GM23338 (cell line): ENCODE measurements around the gene CCR7. TPM values are rescaled to one million over a fixed set of nuclear protein-coding genes. Genes with fewer than 3 reads are reported as not detected.

Experiments
- ATAC-seq: fragments of 200-7000 bp; cut with Tn5 transposase; 3 replicates; pipeline ENCODE4 v1.9.1; 2020
- DNase-seq: peaks from one replicate; pipeline ENCODE4 v3.0.0-alpha.2; 2015; ENCODE audit warnings: low spot score
- H2AFZ ChIP-seq: fragments of 200-600 bp; sonication (generic); 2 replicates; pipeline ENCODE4 v1.8.0; 2016; ENCODE audit warnings: antibody characterized with exemption, mild to moderate bottlenecking, moderate library complexity
- H3F3A ChIP-seq: fragments of 200-600 bp; sonication (generic); replicated peaks from 2 replicates; pipeline ENCODE4 v1.8.0; 2017; ENCODE audit warnings: antibody characterized with exemption, mixed run types, low read depth
- H3K27ac ChIP-seq: fragments of 200-600 bp; sonication (generic); 2 replicates; pipeline ENCODE4 v1.6.1; 2016; ENCODE audit warnings: low read depth
- H3K27me3 ChIP-seq: fragments of 200-600 bp; sonication (generic); 2 replicates; pipeline ENCODE4 v1.8.0; 2016; ENCODE audit warnings: mild to moderate bottlenecking, mixed run types, moderate library complexity; ENCODE audit not compliant: insufficient read depth
- H3K36me3 ChIP-seq: fragments of 200-600 bp; sonication (generic); 2 replicates; pipeline ENCODE4 v1.8.0; 2016; ENCODE audit warnings: mild to moderate bottlenecking; ENCODE audit not compliant: insufficient read depth
- H3K4me1 ChIP-seq: fragments of 200-600 bp; sonication (generic); 2 replicates; pipeline ENCODE4 v1.8.0; 2016; ENCODE audit warnings: mild to moderate bottlenecking, moderate library complexity; ENCODE audit not compliant: insufficient read depth
- H3K4me2 ChIP-seq: fragments of 200-600 bp; sonication (generic); 2 replicates; pipeline ENCODE4 v1.7.1; 2017; ENCODE audit warnings: mixed run types
- H3K4me3 ChIP-seq: fragments of 200-600 bp; sonication (generic); 2 replicates; pipeline ENCODE4 v1.6.1; 2016; ENCODE audit warnings: mixed run types
- H3K79me2 ChIP-seq: fragments of 200-600 bp; sonication (generic); replicated peaks from 2 replicates; pipeline ENCODE4 v1.8.0; 2017; ENCODE audit warnings: mild to moderate bottlenecking; ENCODE audit not compliant: insufficient read depth
- H3K9me2 ChIP-seq: fragments of 200-600 bp; sonication (generic); 2 replicates; pipeline ENCODE4 v1.8.0; 2017; ENCODE audit not compliant: insufficient read depth
- H4K20me1 ChIP-seq: fragments of 200-600 bp; sonication (generic); replicated peaks from 2 replicates; pipeline ENCODE4 v1.8.0; 2017; ENCODE audit warnings: mild to moderate bottlenecking; ENCODE audit not compliant: insufficient read depth
- H3K27ac Mint-ChIP-seq: 2 replicates; pipeline ENCODE4 v1.8.0; 2020; ENCODE audit warnings: inconsistent platforms, mild to moderate bottlenecking, moderate library complexity, mixed read lengths
- H3K27me3 Mint-ChIP-seq: 3 replicates; pipeline ENCODE4 v1.8.0; 2022; ENCODE audit warnings: low read depth, mild to moderate bottlenecking, moderate library complexity, mixed read lengths, inconsistent platforms; ENCODE audit not compliant: insufficient read depth, poor library complexity
- H3K36me3 Mint-ChIP-seq: 3 replicates; pipeline ENCODE4 v1.8.0; 2021; ENCODE audit warnings: low read depth, mild to moderate bottlenecking, inconsistent platforms, moderate library complexity, mixed read lengths
- H3K4me1 Mint-ChIP-seq: 3 replicates; pipeline ENCODE4 v1.8.0; 2020; ENCODE audit warnings: mild to moderate bottlenecking, inconsistent platforms, mixed read lengths
- H3K4me3 Mint-ChIP-seq: 3 replicates; pipeline ENCODE4 v1.8.0; 2021; ENCODE audit warnings: moderate library complexity, mild to moderate bottlenecking, inconsistent platforms, mixed read lengths
- H3K9me3 Mint-ChIP-seq: 3 replicates; pipeline ENCODE4 v1.8.0; 2020; ENCODE audit warnings: moderate library complexity, mild to moderate bottlenecking, inconsistent platforms, mixed read lengths
- EZH2phosphoT487 ChIP-seq: fragments of 200-600 bp; sonication (generic); IDR thresholded peaks from one replicate; pipeline ENCODE4 v1.8.1; 2018; ENCODE audit warnings: antibody characterized with exemption; ENCODE audit not compliant: unreplicated experiment
- JUNB ChIP-seq: IDR thresholded peaks from one replicate; pipeline ENCODE4 v1.6.1; 2016; ENCODE audit warnings: antibody characterized with exemption; ENCODE audit not compliant: unreplicated experiment
- ZNF331 ChIP-seq: fragments of 250-450 bp; sonication (Bioruptor Pico); IDR thresholded peaks from 2 replicates; pipeline ENCODE4 v1.5.0; 2020; ENCODE audit warnings: low read depth, mild to moderate bottlenecking, moderate library complexity
- polyA plus RNA-seq: library from polyadenylated mRNA; unstranded; fragments of >200 nt; fragmentation: Nextera tagmentation; extraction: Ambion mirVana; gene quantifications from 2 replicates; pipeline ENCODE4 v1.2.1, GENCODE V29; 2016
- total RNA-seq: library from RNA; depleted of rRNA; stranded (reverse); fragments of >200 nt; shearing (Covaris generic); gene quantifications from 2 replicates; pipeline ENCODE4 v1.2.3, GENCODE V29; 2014
- TF ChIP-seq, protein P1 (sequence below): fragments of 250-450 bp; sonication (Bioruptor Pico); IDR thresholded peaks from 2 replicates; pipeline ENCODE4 v1.5.0; 2020; ENCODE audit warnings: mild to moderate bottlenecking, moderate library complexity

Gene CCR7
- total and polyA plus RNA-seq, 2 experiments from 2014 or later: 0.37 to 0.59 TPM

- peaks cover 12% of the 10 kb centered on the region for H3K27me3 Mint-ChIP-seq
- Histone ChIP-seq H3K9me2 (no peaks in the 10 kb centered on the region), H3K4me1 (peaks cover 7% of the 10 kb centered on the region)
Observed at GRCh38 chr17:40561871-40562611, 3.2 kb downstream of the CCR7 start.

GRCh38 chr17:40561294-40561870, 3.9 kb downstream of the CCR7 start:
- H3K4me1 Mint-ChIP-seq: peaks cover 43% of the 10 kb centered on the region
- H3K36me3 Mint-ChIP-seq: no peaks in the 10 kb centered on the region
- H3K4me3 Mint-ChIP-seq: no peak overlapping the region

More at GRCh38 chr17:40561871-40562611, 3.2 kb downstream of the CCR7 start:
- Mint-ChIP-seq H3K36me3 (no peaks in the 10 kb centered on the region), H3K4me3 (no peak overlapping the region), H3K27ac (no peak overlapping the region), H3K9me3 (no peaks in the 10 kb centered on the region; the same call in 2 of the 3 replicates), H3K4me1 (peaks cover 38% of the 10 kb centered on the region)
- Histone ChIP-seq H3K36me3 (0 out of 2 replicates have a peak, but pooled peaks cover under 1% of the 10 kb centered on the region), H2AFZ (no peak overlapping the region; the same call in 1 of the 2 replicates), H3K4me3 (no peak overlapping the region), H3K27me3 (no peaks in the 10 kb centered on the region), H4K20me1 (no peaks in the 10 kb centered on the region), H3F3A (no peaks in the 10 kb centered on the region), H3K79me2 (no peaks in the 10 kb centered on the region), H3K4me2 (no peak overlapping the region), H3K27ac (no peak overlapping the region)
- peak; percentile 12; the same call in 1 of the 3 replicates for ATAC-seq
- TF ChIP-seq JUNB: no peak
- no peak for DNase-seq

More at GRCh38 chr17:40561294-40561870, 3.9 kb downstream of the CCR7 start:
- Histone ChIP-seq H3K36me3 (no peaks in the 10 kb centered on the region), H4K20me1 (no peaks in the 10 kb centered on the region), H3F3A (no peaks in the 10 kb centered on the region), H3K9me2 (no peaks in the 10 kb centered on the region), H2AFZ (peak overlapping the region; percentile 83; the same call in 1 of the 2 replicates), H3K4me3 (no peak overlapping the region), H3K4me2 (no peak overlapping the region), H3K79me2 (no peaks in the 10 kb centered on the region), H3K27me3 (no peaks in the 10 kb centered on the region), H3K27ac (no peak overlapping the region), H3K4me1 (peaks cover 7% of the 10 kb centered on the region)
- ATAC-seq (no peak), DNase-seq (no peak)
- Mint-ChIP-seq H3K9me3 (no peaks in the 10 kb centered on the region; the same call in 2 of the 3 replicates), H3K27me3 (peaks cover 12% of the 10 kb centered on the region), H3K27ac (no peak overlapping the region)
- TF ChIP-seq, protein P1, sequence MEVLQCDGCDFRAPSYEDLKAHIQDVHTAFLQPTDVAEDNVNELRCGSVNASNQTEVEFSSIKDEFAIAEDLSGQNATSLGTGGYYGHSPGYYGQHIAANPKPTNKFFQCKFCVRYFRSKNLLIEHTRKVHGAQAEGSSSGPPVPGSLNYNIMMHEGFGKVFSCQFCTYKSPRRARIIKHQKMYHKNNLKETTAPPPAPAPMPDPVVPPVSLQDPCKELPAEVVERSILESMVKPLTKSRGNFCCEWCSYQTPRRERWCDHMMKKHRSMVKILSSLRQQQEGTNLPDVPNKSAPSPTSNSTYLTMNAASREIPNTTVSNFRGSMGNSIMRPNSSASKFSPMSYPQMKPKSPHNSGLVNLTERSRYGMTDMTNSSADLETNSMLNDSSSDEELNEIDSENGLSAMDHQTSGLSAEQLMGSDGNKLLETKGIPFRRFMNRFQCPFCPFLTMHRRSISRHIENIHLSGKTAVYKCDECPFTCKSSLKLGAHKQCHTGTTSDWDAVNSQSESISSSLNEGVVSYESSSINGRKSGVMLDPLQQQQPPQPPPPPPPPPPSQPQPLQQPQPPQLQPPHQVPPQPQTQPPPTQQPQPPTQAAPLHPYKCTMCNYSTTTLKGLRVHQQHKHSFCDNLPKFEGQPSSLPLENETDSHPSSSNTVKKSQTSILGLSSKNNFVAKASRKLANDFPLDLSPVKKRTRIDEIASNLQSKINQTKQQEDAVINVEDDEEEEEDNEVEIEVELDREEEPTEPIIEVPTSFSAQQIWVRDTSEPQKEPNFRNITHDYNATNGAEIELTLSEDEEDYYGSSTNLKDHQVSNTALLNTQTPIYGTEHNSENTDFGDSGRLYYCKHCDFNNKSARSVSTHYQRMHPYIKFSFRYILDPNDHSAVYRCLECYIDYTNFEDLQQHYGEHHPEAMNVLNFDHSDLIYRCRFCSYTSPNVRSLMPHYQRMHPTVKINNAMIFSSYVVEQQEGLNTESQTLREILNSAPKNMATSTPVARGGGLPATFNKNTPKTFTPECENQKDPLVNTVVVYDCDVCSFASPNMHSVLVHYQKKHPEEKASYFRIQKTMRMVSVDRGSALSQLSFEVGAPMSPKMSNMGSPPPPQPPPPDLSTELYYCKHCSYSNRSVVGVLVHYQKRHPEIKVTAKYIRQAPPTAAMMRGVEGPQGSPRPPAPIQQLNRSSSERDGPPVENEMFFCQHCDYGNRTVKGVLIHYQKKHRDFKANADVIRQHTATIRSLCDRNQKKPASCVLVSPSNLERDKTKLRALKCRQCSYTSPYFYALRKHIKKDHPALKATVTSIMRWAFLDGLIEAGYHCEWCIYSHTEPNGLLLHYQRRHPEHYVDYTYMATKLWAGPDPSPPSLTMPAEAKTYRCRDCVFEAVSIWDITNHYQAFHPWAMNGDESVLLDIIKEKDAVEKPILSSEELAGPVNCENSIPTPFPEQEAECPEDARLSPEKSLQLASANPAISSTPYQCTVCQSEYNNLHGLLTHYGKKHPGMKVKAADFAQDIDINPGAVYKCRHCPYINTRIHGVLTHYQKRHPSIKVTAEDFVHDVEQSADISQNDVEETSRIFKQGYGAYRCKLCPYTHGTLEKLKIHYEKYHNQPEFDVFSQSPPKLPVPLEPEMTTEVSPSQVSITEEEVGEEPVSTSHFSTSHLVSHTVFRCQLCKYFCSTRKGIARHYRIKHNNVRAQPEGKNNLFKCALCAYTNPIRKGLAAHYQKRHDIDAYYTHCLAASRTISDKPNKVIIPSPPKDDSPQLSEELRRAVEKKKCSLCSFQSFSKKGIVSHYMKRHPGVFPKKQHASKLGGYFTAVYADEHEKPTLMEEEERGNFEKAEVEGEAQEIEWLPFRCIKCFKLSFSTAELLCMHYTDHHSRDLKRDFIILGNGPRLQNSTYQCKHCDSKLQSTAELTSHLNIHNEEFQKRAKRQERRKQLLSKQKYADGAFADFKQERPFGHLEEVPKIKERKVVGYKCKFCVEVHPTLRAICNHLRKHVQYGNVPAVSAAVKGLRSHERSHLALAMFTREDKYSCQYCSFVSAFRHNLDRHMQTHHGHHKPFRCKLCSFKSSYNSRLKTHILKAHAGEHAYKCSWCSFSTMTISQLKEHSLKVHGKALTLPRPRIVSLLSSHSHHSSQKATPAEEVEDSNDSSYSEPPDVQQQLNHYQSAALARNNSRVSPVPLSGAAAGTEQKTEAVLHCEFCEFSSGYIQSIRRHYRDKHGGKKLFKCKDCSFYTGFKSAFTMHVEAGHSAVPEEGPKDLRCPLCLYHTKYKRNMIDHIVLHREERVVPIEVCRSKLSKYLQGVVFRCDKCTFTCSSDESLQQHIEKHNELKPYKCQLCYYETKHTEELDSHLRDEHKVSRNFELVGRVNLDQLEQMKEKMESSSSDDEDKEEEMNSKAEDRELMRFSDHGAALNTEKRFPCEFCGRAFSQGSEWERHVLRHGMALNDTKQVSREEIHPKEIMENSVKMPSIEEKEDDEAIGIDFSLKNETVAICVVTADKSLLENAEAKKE (CRISPR knock-in tag): no peak
- TF ChIP-seq ZNF331 (no peak), EZH2phosphoT487 (no peak)
